Sciatic nerve (tissue), 2 donors: ENCODE measurements around the gene DOK6. TPM values are rescaled to one million over a fixed set of nuclear protein-coding genes. Genes with fewer than 3 reads are reported as not detected.
"Not testable (repeated sequence)": the region's sequence is repeated elsewhere in the genome, so short reads cannot be mapped to it uniquely, and the experiment has no call there.

Experiments
- ATAC-seq: fragments of 200-7000 bp; cut with Tn5 transposase; one replicate; pipeline ENCODE4 v1.9.1; 2020; ENCODE audit warnings: mild to moderate bottlenecking, moderate library complexity
- DNase-seq: peaks from one replicate; pipeline ENCODE4 v3.0.0-alpha.2; 2020; ENCODE audit warnings: low spot score
- intact Hi-C: fragments of 100-400 bp; cut with DNase I; formaldehyde crosslinking; loops from one replicate; pipeline ENCODE4 v1.14.2; 2022
- total RNA-seq: library from RNA; stranded (reverse); fragmentation: NEBNext Ultra II Directional; extraction: Animal tissue kit (Norgen Biotek cat#: 25700); gene quantifications from one replicate; pipeline ENCODE4 v1.2.1, GENCODE V29; 2021
- donor health status: DM: no; HTN: no; CAD: no.
- donor health status: DM: no; HTN: no; CAD: no.

Gene DOK6
- 14.1 TPM for total RNA-seq

- intact Hi-C loops: no loop called here
- DNase-seq (peak; percentile 68), ATAC-seq (peak; percentile 82)
Observed at GRCh38 chr18:69400253-69400975, at the start of gene DOK6. Gene DOK6, plus strand, starts transcription at chr18:69400888.

- ATAC-seq: no peak
- intact Hi-C loops: no loop called here
- DNase-seq: no peak
Observed at GRCh38 chr18:69353023-69353422, 47.7 kb upstream of the DOK6 start.

DNA sequence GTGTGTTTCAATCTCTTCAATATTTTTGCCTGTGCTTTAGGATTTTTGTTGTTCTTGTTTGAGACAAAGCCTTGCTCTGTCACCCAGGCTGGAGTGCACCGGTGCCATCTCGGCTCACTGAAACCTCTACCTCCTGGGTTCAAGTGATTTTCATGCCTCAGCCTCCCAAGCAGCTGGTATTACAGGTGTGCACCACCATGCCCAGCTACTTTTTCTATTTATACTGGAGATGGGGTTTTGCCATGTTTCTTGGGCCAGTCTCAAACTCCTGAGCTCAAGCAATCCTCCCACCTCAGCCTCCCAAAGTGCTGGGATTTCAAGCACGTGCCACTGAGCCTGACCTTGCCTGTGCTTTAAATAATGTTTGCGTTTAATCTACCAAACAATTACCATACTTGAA lies 43.1 kb upstream of the DOK6 start:
- DNase-seq (no peak), ATAC-seq (no peak)
- intact Hi-C loops: no loop called here

DNA sequence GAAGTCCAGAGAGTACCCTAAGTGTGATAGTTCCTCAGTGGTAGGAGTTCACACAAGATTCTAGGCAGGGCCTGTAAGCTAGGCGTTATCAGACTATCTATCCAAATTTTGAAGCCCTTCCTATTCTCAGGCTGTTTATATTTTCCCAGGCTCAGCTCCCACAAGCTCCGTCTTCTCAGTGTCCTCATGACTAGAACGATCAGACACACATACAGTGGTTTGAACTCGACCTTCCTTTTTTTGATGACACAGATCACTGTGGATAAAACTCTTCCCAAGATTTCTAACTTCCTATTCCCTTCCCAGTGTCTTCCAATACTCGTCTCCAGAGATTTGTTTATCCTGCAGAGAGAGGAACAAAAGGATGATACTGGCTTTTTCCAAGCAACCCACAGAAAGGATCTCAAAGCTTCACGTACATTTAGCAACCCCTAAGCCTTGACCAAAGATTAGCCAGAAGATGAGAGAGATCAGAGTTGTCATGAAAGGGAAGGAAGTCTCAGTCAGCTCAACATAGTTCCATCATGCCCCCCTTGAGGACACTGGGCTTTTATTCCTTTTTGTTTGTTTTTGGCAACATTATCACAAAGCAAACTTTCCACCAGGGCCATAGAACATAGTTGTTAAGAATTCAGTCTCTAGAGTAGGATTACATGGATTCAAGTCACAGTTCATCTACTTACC lies 42.3 kb upstream of the DOK6 start:
- ATAC-seq: no peak
- DNase-seq: no peak
- intact Hi-C loops: no loop called here

GRCh38 chr18:69359768-69360167 lies 40.9 kb upstream of the DOK6 start:
- DNase-seq, intact Hi-C loops, ATAC-seq: not testable (repeated sequence)

DNA sequence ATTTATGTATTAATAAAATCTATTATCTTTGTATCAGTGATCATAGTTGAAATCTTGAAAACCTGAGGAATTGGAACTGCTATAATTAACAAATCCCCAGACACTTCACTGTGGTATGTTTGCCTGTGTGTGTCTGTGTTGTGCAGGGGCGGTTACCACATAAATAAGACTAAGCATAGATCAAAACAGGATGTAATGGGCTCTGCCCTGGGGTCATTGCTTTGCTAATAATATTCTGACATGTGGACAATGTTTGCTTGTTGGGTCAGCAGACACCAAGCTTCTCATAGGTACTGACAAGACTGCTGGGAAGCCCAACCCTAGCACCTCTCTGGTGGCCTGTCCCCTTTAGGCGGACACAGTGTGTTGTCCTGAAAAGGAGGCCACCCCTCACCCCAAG lies 35.8 kb upstream of the DOK6 start:
- DNase-seq (no peak), ATAC-seq (no peak)

DNA sequence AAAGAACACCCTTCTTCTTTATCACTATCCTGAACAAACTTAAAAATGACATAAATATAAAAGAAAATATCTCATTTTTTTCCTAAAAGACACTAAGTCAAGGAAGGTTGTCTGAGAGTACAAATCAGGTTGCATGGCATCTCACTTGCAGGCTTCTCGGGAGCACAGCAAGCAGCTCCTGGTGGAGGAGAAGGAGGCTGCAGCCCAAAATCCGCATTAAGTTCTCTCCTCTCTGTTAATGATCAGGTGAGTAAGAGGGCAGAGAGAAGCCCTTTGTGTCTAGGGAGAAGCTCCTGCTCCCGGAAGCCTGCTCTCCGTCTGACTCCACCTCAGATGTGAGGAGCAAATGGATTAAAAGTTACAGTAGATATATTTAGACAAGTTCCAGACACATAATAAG lies 35.0 kb upstream of the DOK6 start:
- DNase-seq (no peak), ATAC-seq (no peak)
- intact Hi-C loops: no loop called here

More for the DNA sequence above, 35.8 kb upstream of the DOK6 start:
- intact Hi-C loops: no loop called here

- DNase-seq (no peak), ATAC-seq (no peak)
- intact Hi-C loops: no loop called here
Observed at GRCh38 chr18:69367104-69367503, 33.6 kb upstream of the DOK6 start.

GRCh38 chr18:69371729-69372128 lies 29.0 kb upstream of the DOK6 start:
- DNase-seq (no peak), ATAC-seq (no peak)
- intact Hi-C loops: no loop called here

DNA sequence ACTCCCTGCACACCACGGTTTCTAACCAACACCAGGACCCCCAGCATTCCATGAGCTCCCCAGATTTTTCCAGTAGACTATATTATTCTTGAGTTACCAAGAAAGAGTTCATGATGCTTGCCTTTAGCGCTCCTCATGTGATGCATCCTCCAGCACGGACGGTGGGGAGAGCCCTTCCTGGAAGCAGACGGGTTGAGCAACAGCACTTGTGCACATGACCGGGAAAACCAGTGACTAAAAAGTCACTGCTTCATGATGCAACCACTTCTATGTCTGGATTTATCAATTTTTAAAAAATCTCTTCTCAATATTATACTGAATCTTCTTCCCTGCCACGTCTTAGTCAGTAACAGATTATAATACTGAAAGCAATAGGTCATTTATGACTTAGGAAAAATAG lies 20.4 kb upstream of the DOK6 start:
- intact Hi-C loops: no loop called here
- no peak for DNase-seq
- no peak for ATAC-seq

- intact Hi-C loops: no loop called here
- ATAC-seq (no peak), DNase-seq (no peak)
Observed at GRCh38 chr18:69383186-69383585, 17.5 kb upstream of the DOK6 start.

DNA sequence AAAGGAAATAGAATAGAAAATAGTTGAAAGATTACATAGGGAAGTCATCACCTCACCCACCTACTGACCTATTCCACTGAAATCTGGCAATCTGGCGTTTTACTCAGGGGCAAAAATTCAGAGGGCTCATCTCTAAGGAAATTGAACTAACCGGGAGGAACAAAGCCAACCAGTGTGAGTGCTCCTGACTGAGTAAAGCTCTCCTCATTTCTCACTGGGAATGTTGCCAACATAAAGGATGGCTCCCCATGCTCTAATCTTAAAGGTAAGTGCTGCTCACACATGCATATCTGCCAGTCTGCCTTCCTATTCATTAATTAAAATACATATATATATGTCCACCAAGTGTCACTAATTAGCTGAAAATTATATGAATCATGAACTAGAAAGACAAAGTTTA lies 13.5 kb upstream of the DOK6 start:
- intact Hi-C loops: no loop called here
- no peak for DNase-seq
- no peak for ATAC-seq

GRCh38 chr18:69388222-69388621 lies 12.5 kb upstream of the DOK6 start:
- ATAC-seq (no peak), DNase-seq (no peak)
- intact Hi-C loops: no loop called here

GRCh38 chr18:69397096-69397495 lies 3.6 kb upstream of the DOK6 start:
- DNase-seq (no peak), ATAC-seq (no peak)
- intact Hi-C loops: no loop called here

DNA sequence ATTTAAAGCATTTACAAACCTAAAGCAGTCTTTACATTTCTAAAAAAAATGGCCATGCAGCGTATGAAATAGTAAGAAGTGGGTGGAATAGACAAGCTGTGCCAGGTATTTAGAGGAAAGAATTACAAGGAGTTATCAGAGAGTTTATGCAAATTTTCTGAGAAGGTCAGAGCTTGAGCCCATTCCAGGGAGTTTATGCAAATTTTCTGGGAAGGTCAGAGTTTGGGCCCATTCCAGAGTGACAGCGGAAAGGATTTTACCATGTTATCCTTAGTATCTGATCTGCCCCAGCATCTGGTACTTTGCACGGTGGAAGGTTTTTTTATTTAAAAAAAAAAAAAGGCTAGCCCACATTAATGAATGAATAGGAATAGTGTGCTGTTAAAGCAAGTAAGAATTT lies 1.4 kb upstream of the DOK6 start:
- intact Hi-C loops: no loop called here
- DNase-seq (no peak), ATAC-seq (no peak)

GRCh38 chr18:69400976-69401225 lies 213 bp downstream of the DOK6 start:
- intact Hi-C loops: no loop called here
- ATAC-seq: no peak

GRCh38 chr18:69401226-69401971 lies 711 bp downstream of the DOK6 start:
- DNase-seq (peak; percentile 58), ATAC-seq (no peak)
- intact Hi-C loops: no loop called here

More at GRCh38 chr18:69400976-69401225, 213 bp downstream of the DOK6 start:
- DNase-seq: no peak

- DNase-seq (no peak), ATAC-seq (peak; percentile 6)
- intact Hi-C loops: no loop called here
Observed at GRCh38 chr18:69401972-69402532, 1.4 kb downstream of the DOK6 start.

GRCh38 chr18:69402533-69402989 lies 1.9 kb downstream of the DOK6 start:
- DNase-seq (no peak), ATAC-seq (peak; percentile 35)
- intact Hi-C loops: no loop called here

DNA sequence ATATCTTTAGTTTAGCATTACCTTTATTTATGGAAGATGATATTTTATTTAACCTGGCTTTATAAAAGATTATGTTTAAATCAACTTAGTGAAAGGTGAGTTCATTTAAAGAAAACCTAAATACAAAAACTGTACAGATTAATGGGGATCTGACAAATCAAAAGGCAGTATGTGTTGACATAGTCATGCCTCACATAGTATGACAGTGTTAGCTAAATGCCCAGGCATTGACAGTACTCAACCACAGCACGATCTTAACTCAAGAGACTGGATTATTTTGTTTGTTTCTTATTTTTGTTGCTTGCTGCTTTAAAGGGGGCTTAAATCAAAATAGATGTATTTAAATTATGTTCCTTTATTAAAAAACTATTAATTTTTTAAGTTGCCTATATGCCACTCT lies 7.8 kb downstream of the DOK6 start:
- ATAC-seq: no peak

More for the DNA sequence above, 7.8 kb downstream of the DOK6 start:
- DNase-seq: no peak
- intact Hi-C loops: no loop called here
